Endodermal cell (in vitro differentiated cells): ENCODE data around the gene PDE6B. TPM values are rescaled to one million over a fixed set of nuclear protein-coding genes. Genes with fewer than 3 reads are reported as not detected.
A peak's percentile ranks its signal among the peaks of the same experiment; 100 is the strongest.

Source experiments
- DNase-seq: peaks from one replicate; pipeline ENCODE4 v3.0.0-alpha.2; 2017
- H3K27ac ChIP-seq: 2 replicates; pipeline ENCODE4 v1.5.1; 2013; ENCODE audit warnings: mild to moderate bottlenecking, low read depth, low read length, moderate library complexity
- H3K27me3 ChIP-seq: 2 replicates; pipeline ENCODE4 v1.6.1; 2013; ENCODE audit warnings: mild to moderate bottlenecking, low read length, moderate library complexity; ENCODE audit not compliant: insufficient read depth, control insufficient read depth, poor library complexity, severe bottlenecking
- H3K36me3 ChIP-seq: 2 replicates; pipeline ENCODE4 v1.7.0; 2013; ENCODE audit warnings: mild to moderate bottlenecking, low read length, moderate library complexity; ENCODE audit not compliant: control insufficient read depth, insufficient read depth
- H3K4me1 ChIP-seq: one replicate; pipeline ENCODE4 v1.7.0; 2013; ENCODE audit warnings: low read length; ENCODE audit not compliant: control insufficient read depth, insufficient read depth
- H3K4me3 ChIP-seq: 2 replicates; pipeline ENCODE4 v1.5.1; 2013; ENCODE audit warnings: mild to moderate bottlenecking, low read length, moderate library complexity
- H3K9ac ChIP-seq: 2 replicates; pipeline ENCODE4 v1.6.1; 2013; ENCODE audit warnings: mild to moderate bottlenecking, low read length, moderate library complexity; ENCODE audit not compliant: poor library complexity, severe bottlenecking; ENCODE audit errors: extremely low read depth
- H3K9me3 ChIP-seq: 2 replicates; pipeline ENCODE4 v1.6.1; 2013; ENCODE audit warnings: mild to moderate bottlenecking, low read length, moderate library complexity; ENCODE audit not compliant: control insufficient read depth
- H3K27ac Mint-ChIP-seq: 2 replicates; pipeline ENCODE4 v1.8.0; 2020; ENCODE audit warnings: mixed read lengths
- H3K27me3 Mint-ChIP-seq: 2 replicates; pipeline ENCODE4 v1.8.0; 2021; ENCODE audit warnings: mild to moderate bottlenecking, mixed read lengths; ENCODE audit not compliant: insufficient read depth
- H3K36me3 Mint-ChIP-seq: 2 replicates; pipeline ENCODE4 v1.8.0; 2020; ENCODE audit warnings: low read depth, mixed read lengths
- H3K4me1 Mint-ChIP-seq: 2 replicates; pipeline ENCODE4 v1.8.0; 2020; ENCODE audit warnings: mixed read lengths
- H3K4me3 Mint-ChIP-seq: 2 replicates; pipeline ENCODE4 v1.8.0; 2020; ENCODE audit warnings: mild to moderate bottlenecking, moderate library complexity, mixed read lengths
- H3K9me3 Mint-ChIP-seq: 2 replicates; pipeline ENCODE4 v1.8.0; 2020; ENCODE audit warnings: mild to moderate bottlenecking, mixed read lengths
- WGBS, 2 experiments: methylation state at CpG; one replicate each; pipeline versions ENCODE4 v1.1.5 to v1.1.7; 2013; ENCODE audit warnings: missing lambda C conversion rate in 2 of 2, mixed read lengths in 1 of 2; ENCODE audit not compliant: insufficient coverage in 1 of 2, insufficient read length in 1 of 2; 5-methylcytosine and 5-hydroxymethylcytosine counted together
- total RNA-seq, 2 donors: library from RNA; stranded (reverse); fragmentation: NEBNext Ultra II Directional in 1 of 2; extraction: Animal tissue kit (Norgen Biotek cat#: 25700) in 1 of 2; gene quantifications; 2 replicates in 1 of 2; 3 replicates in 1 of 2; pipeline ENCODE4 v1.2.1, GENCODE V29; 2021
- TF ChIP-seq, protein P1 (sequence below): fragments of 200-600 bp; sonication (generic); conservative IDR thresholded peaks from 2 replicates; pipeline ENCODE4 v1.5.0; 2021; ENCODE audit warnings: antibody characterized with exemption, mild to moderate bottlenecking

The PDE6B gene
- total RNA-seq, 2 donors from 2014 or later: 12.4 to 14.6 TPM

DNA sequence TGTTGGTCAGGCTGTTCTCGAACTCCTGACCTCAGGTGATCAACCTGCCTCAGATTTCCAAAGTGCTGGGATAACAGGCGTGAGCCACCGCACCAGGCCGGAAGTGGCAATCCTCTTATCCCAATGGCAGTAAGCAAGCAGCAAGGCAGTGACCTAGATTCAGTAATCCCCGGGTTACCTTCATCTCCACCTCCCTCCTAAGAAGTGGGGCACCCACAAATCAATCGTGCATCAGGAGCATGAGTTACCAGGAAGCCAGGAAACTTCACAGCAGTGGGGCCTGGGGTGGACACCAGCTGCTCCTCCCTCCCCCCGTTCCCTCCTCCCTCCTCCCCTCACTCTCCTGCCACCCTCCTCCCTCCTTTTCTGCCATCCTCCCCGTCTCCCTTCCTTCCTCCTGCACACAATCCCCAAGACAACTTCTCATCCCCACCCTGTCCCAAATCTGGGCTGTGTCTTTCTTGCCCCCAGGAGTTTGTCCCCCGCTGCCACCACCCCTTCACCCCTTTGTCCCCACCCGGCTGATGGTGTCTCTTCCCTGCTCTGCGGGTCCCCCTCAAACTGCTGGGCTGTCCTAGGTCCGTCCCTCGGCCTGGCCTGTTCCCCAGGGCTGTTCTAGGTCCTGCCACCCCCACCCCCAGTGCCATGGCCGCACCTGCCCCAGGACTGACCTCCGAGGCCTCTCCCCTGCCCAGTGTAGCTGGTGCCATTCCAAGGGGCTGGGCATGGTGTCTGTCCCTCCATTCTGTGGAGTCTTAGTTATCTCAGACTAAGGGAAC is 2.2 kb downstream of the PDE6B start:
- H3K4me3 ChIP-seq: no peak overlapping the region
- WGBS, 2 experiments: 83 to 89% methylated on average over 10 to 14 of the region's 15 CpGs
- TF ChIP-seq, protein P1, sequence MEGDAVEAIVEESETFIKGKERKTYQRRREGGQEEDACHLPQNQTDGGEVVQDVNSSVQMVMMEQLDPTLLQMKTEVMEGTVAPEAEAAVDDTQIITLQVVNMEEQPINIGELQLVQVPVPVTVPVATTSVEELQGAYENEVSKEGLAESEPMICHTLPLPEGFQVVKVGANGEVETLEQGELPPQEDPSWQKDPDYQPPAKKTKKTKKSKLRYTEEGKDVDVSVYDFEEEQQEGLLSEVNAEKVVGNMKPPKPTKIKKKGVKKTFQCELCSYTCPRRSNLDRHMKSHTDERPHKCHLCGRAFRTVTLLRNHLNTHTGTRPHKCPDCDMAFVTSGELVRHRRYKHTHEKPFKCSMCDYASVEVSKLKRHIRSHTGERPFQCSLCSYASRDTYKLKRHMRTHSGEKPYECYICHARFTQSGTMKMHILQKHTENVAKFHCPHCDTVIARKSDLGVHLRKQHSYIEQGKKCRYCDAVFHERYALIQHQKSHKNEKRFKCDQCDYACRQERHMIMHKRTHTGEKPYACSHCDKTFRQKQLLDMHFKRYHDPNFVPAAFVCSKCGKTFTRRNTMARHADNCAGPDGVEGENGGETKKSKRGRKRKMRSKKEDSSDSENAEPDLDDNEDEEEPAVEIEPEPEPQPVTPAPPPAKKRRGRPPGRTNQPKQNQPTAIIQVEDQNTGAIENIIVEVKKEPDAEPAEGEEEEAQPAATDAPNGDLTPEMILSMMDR: no peak
- Mint-ChIP-seq H3K9me3 (peaks cover 13% of the 10 kb centered on the region), H3K27me3 (no peaks in the 10 kb centered on the region), H3K36me3 (no peaks in the 10 kb centered on the region), H3K4me1 (no peaks in the 10 kb centered on the region), H3K27ac (no peak overlapping the region), H3K4me3 (no peak overlapping the region)
- no peak overlapping the region for H3K9ac ChIP-seq
- no peak overlapping the region for H3K27ac ChIP-seq
- peaks cover 3% of the 10 kb centered on the region for H3K4me1 ChIP-seq
- peaks cover 1% of the 10 kb centered on the region for H3K27me3 ChIP-seq
- H3K9me3 ChIP-seq: no peaks in the 10 kb centered on the region
- no peak for DNase-seq
- H3K36me3 ChIP-seq: no peaks in the 10 kb centered on the region

DNA sequence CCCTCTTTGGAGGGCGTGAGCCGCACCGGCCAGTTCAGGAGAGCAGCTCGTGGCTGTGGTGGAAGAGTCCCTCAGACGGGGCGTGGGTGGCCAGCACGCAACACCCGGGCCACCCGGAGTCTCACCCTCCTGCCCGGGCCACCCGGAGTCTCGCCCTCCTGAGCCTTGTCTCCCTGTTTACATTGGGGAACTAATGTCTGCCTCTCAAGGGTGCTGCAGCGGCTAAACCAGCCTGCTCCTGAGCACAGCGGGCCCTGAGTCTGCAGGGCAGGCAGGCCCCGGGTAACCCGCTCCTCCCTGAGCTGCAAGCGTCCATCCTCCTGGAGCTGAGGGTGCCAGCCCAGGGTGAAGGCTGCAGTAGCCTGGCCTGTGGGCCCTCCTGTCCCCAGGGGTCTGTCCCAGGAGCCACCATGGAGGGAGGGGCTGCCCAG is 3.0 kb downstream of the PDE6B start:
- TF ChIP-seq, protein P1: no peak
- WGBS, 2 experiments: 93 to 95% methylated on average over 11 to 17 of the region's 17 CpGs
- H3K27ac Mint-ChIP-seq: no peak overlapping the region
- no peak overlapping the region for H3K9ac ChIP-seq
- H3K27me3 Mint-ChIP-seq: no peaks in the 10 kb centered on the region
- H3K4me3 Mint-ChIP-seq: no peak overlapping the region
- no peaks in the 10 kb centered on the region for H3K27me3 ChIP-seq
- H3K4me1 Mint-ChIP-seq: no peaks in the 10 kb centered on the region
- no peaks in the 10 kb centered on the region for H3K36me3 ChIP-seq
- H3K27ac ChIP-seq: no peak overlapping the region
- H3K4me1 ChIP-seq: peaks cover 3% of the 10 kb centered on the region
- no peaks in the 10 kb centered on the region for H3K36me3 Mint-ChIP-seq
- peaks cover 17% of the 10 kb centered on the region for H3K9me3 Mint-ChIP-seq
- H3K9me3 ChIP-seq: no peaks in the 10 kb centered on the region
- H3K4me3 ChIP-seq: no peak overlapping the region
- no peak for DNase-seq

DNA sequence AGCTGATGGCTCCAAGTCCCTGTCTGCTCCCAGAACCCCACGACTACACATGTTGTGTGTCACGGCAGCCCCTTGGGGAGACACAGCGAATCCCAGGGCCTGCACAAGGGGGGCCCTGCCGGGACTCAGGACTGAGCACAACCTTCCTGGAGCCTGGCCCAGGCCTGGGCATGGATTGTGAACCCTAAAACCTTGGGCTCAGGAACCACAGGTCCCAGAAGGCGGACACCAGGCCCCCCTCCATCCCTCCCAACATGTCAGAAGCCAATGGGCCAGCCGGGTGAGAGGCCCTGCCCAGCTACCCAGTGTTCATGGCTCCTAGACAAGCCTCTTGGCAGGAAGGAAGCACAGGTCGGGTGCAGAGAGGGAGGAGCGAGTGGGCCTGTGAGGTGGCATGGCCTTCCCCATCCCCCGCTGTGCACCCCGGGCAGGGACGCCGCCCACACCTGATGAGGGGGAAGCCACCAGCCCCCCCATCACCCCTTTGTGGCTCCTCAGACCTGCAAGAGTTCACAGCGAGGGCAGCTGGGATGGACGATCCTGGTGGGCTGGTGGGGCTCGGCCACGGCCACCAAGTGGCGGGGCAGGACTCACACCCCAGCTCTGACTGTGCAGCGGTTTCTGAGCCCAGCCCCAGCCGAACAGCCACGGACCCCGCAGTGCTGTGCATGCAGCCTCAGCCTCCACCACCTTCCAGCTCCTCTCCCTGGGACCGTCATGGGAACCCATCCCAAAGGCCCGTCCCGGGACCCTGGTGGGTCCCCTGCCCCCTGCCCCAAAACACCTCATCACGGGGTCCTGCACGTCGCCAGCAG is 3.7 kb downstream of the PDE6B start:
- DNase-seq: peak; percentile 35

More for the DNA sequence above, 3.7 kb downstream of the PDE6B start:
- Mint-ChIP-seq H3K36me3 (no peaks in the 10 kb centered on the region), H3K27me3 (no peaks in the 10 kb centered on the region), H3K9me3 (peaks cover 17% of the 10 kb centered on the region), H3K4me1 (no peaks in the 10 kb centered on the region), H3K4me3 (no peak overlapping the region), H3K27ac (no peak overlapping the region)
- Histone ChIP-seq H3K4me3 (no peak overlapping the region), H3K27ac (no peak overlapping the region), H3K4me1 (peaks cover 3% of the 10 kb centered on the region), H3K9me3 (no peaks in the 10 kb centered on the region), H3K27me3 (no peaks in the 10 kb centered on the region), H3K9ac (no peak overlapping the region), H3K36me3 (no peaks in the 10 kb centered on the region)
- 92 to 96% methylated on average over 8 to 27 of the region's 27 CpGs for WGBS, 2 experiments
- TF ChIP-seq, protein P1: no peak
